Endothelial cell of umbilical vein (primary cell): Measurements from ENCODE around the gene ZNF84.

Experiments used
- EZH2 ChIP-seq: IDR thresholded peaks from 2 replicates; pipeline ENCODE4 v1.6.1; 2012; ENCODE audit warnings: borderline replicate concordance, low read depth, mild to moderate bottlenecking, moderate library complexity, low read length, inconsistent platforms; ENCODE audit not compliant: severe bottlenecking
- FOS ChIP-seq: IDR thresholded peaks from 2 replicates; pipeline ENCODE4 v1.6.1; 2011; ENCODE audit warnings: mild to moderate bottlenecking, low read length, moderate library complexity, borderline replicate concordance; ENCODE audit not compliant: insufficient read depth
- GATA2 ChIP-seq: IDR thresholded peaks from 2 replicates; pipeline ENCODE4 v1.7.0; 2011; ENCODE audit warnings: low read depth, mild to moderate bottlenecking, moderate library complexity, mixed read lengths, low read length; ENCODE audit not compliant: insufficient read length, insufficient read depth
- MYC ChIP-seq: IDR thresholded peaks from one replicate; pipeline ENCODE4 v1.6.1; 2011; ENCODE audit warnings: mild to moderate bottlenecking, low read depth, low read length
- POLR2A ChIP-seq: IDR thresholded peaks from 2 replicates; pipeline ENCODE4 v1.6.1; 2012; ENCODE audit warnings: low read depth, mild to moderate bottlenecking, control low read depth, low read length
- POLR2AphosphoS5 ChIP-seq: IDR thresholded peaks from 2 replicates; pipeline ENCODE4 v1.6.1; 2012; ENCODE audit warnings: low read depth, mild to moderate bottlenecking, control low read depth, low read length, moderate library complexity; ENCODE audit not compliant: insufficient read depth
- TF ChIP-seq, protein P1 (sequence below), 2 donors: IDR thresholded peaks; 1 replicate in 1 of 2; 2 replicates in 1 of 2; pipeline ENCODE4 v1.5.1; 2011; ENCODE audit warnings: low read length in 2 of 2, mild to moderate bottlenecking in 2 of 2, moderate library complexity in 2 of 2, control low read depth in 1 of 2, inconsistent platforms in 1 of 2, low read depth in 1 of 2; ENCODE audit not compliant: insufficient read depth in 1 of 2; ENCODE audit errors: extremely low read depth in 1 of 2
- TF ChIP-seq, protein P2 (sequence below): IDR thresholded peaks from 2 replicates; pipeline ENCODE4 v1.6.1; 2011; ENCODE audit not compliant: insufficient read depth, insufficient read length

DNA sequence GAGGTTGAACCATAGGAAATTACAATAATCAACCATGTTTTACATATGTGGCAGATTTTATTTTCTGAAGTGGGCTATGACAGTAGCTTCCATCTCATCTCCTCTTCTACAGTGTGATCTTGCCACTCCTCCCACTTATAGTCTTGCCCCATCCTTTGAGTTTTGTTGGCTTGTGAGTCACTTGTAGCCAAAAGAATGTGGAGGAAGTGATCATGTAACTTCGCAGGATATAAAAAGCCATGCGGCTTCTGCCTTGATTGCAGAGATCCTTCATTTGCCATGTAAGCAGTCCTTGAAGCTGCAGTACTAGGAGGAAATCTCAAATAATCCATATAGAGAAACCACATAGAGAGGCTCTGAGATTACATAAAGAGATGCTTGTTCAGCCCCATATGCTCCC, 13.7 kb upstream of the ZNF84 start:
- TF ChIP-seq, protein P1, sequence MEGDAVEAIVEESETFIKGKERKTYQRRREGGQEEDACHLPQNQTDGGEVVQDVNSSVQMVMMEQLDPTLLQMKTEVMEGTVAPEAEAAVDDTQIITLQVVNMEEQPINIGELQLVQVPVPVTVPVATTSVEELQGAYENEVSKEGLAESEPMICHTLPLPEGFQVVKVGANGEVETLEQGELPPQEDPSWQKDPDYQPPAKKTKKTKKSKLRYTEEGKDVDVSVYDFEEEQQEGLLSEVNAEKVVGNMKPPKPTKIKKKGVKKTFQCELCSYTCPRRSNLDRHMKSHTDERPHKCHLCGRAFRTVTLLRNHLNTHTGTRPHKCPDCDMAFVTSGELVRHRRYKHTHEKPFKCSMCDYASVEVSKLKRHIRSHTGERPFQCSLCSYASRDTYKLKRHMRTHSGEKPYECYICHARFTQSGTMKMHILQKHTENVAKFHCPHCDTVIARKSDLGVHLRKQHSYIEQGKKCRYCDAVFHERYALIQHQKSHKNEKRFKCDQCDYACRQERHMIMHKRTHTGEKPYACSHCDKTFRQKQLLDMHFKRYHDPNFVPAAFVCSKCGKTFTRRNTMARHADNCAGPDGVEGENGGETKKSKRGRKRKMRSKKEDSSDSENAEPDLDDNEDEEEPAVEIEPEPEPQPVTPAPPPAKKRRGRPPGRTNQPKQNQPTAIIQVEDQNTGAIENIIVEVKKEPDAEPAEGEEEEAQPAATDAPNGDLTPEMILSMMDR (IDR thresholded peaks at IDR 0.05; ENCODE audit: extremely low read depth in 1 of 2, insufficient read depth in 1 of 2, low read depth in 1 of 2, low read length in 2 of 2): no peak
- TF ChIP-seq EZH2 (no peak), GATA2 (no peak), POLR2A (no peak), POLR2AphosphoS5 (no peak), FOS (no peak), MYC (no peak)
- TF ChIP-seq, protein P2, sequence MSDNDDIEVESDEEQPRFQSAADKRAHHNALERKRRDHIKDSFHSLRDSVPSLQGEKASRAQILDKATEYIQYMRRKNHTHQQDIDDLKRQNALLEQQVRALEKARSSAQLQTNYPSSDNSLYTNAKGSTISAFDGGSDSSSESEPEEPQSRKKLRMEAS: no peak
